Ovary (tissue), 3 donors: ENCODE data around the gene CCL4.

Experiments used
- CTCF ChIP-seq, 3 donors: fragments of 450-650 bp in 2 of 3; fragments of 200-600 bp in 1 of 3; IDR thresholded peaks; one replicate each; pipeline versions ENCODE4 v1.5.1 to v1.8.0; 2016 to 2022; ENCODE audit warnings: antibody characterized with exemption in 3 of 3, mild to moderate bottlenecking in 1 of 3
- POLR2A ChIP-seq: fragments of 450-650 bp; IDR thresholded peaks from one replicate; pipeline ENCODE4 v1.6.1; 2017; ENCODE audit warnings: antibody characterized with exemption, mild to moderate bottlenecking, moderate library complexity
- donor health status: DM: no; HTN: no; CAD: no.

- TF ChIP-seq CTCF (IDR thresholded peaks at IDR 0.05): no peak
- no peak for TF ChIP-seq POLR2A
These were observed 42.8 kb upstream of the CCL4 start for GRCh38 chr17:36060816-36061215.
